HG03103 (cell line): ENCODE measurements around the gene ZFR.
A peak's percentile ranks its signal among the peaks of the same experiment; 100 is the strongest.

ENCODE experiments used
- ATAC-seq: cut with Tn5 transposase; IDR thresholded peaks from one replicate; pipeline ENCODE4 v1.9.1; 2021; ENCODE audit warnings: low read depth; ENCODE audit not compliant: unreplicated experiment

The ZFR gene

DNA sequence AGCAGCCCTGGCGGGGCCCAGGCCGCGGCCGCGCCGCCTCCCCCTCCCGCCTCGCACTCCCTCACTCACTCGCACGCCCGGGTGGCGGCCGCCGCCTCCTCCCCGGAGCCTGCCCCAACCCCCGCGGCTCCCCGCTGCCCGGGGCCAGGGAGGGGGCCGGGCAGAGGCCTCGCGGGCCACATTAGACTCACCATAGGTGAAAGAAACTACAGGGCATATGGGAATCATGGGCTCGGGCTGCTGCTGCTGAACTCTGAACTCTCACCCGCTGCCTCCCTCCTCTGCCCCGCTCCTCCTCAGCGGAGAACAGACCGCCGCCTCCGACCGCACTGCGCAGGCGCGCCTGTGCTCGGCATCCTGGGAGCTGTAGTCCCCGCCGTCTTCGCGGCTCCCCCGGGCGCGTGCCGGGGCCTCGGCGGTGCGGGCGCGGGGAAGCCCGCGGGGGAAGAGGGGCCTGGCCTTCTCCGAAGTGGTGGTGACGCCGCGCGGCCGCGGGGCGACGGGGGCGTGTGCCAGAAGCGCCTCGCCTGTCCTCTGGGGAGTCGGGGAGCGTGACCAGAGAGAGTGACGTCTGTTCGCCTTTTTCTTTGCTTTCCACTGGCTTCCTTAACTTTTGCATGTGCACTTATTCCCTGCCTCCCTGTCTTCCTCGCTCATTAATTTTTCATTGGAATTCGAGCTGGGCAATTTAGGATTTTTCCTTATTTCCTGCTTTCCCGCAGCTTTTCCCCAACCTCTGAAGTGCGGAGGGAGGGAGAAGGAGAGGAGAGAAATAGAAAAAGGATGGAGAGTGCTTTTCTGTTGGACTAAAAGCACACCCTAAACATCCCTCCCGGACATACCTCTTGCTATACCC lies at the start of gene ZFR:
Gene ZFR, minus strand, starts transcription at position 310 of the 856 bp plus-strand sequence. Its CDS starts 82 bp downstream, at position 228.
- peak; percentile 74 for ATAC-seq

DNA sequence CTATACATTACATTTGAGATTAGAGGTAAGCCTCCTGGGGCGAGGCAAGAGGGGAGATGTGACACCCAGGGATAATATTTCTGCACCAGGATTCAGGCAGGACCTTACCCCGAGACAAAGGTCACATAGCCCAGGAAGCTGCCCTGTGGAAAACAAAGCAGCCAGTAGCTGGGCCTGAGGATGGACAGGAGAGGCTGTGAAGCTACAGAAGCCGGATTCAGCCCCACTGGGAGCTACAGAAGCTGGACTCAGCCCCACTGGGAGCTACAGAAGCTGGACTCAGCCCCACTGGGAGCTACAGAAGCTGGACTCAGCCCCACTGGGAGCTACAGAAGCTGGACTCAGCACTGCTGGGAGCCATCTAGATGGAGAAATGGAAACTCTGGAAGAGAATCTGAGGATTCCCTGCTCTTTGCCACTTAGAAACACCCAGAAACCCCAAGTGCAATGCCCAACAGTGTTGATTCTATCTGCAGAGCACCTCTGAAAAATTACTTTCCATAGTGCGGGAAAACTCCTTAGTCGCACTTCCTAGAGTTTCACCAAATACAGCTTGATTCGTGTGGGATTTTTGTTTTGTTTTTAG lies 46.5 kb upstream of the ZFR start:
- no peak for ATAC-seq

GRCh38 chr5:32489791-32490562 lies 45.4 kb upstream of the ZFR start:
- no peak for ATAC-seq

DNA sequence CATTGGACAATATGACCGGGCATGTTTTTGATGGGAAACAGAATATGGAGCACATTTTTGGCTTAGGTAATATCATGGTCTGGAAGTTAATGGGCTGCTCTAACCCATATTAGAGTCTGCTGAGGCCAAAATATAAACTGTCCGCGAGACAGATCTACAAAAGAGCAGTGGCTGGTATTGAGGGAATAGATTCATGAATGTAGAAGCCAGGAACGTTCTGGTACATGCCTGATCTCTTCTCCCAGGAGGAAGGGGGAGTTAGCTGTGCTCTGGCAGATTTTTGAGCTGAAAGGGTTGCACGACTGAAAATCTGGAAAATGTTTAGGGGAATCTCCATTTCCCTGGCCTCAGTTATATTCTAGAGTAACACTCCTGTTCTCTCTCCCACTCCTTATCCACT lies 42.9 kb upstream of the ZFR start:
- ATAC-seq = no peak

DNA sequence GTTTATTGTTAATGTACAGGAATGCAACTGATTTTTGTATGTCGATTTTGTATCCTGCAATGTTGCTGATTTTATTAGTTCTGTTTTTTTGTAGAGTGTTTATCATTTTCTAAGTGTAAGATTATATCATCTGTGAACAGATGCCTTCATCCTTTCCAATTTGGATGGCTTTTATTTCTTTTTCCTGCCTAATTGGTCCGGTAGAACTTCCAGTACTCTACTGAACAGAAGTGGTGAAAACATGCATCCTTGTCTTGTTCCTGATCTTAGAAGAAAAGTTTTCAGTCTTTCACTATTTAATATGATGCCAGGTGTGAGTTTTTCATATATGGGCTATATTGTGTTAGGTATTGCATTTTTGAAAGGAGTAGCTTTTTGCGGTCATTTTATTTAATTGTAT lies 42.5 kb upstream of the ZFR start:
- ATAC-seq = no peak

GRCh38 chr5:32482193-32482592 lies 37.7 kb upstream of the ZFR start:
- no peak for ATAC-seq

DNA sequence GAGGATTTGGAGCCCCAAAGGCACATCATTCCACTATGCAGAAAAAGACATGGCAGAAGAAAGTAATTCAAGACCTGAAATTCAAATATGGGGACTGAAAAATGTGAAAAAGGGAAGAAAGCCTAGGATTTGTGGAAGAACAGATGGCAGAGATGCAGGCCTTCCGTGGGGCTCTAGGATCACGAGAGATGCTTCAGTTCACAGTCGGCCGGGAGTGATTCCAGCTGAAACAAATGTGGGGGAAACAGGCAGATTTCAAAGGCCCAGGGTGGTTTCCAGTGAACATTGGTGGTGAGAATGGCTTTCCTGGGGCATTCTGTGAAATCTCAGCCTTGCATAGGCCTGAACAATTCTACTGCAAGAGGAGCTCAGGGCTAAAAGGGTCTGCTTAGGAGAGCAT lies 34.6 kb upstream of the ZFR start:
- ATAC-seq = no peak

- ATAC-seq = no peak
Observed at GRCh38 chr5:32476891-32477290, 32.4 kb upstream of the ZFR start.

GRCh38 chr5:32475334-32476097 lies 31.0 kb upstream of the ZFR start:
- ATAC-seq = no peak

GRCh38 chr5:32474209-32474854 lies 29.8 kb upstream of the ZFR start:
- ATAC-seq = no peak

DNA sequence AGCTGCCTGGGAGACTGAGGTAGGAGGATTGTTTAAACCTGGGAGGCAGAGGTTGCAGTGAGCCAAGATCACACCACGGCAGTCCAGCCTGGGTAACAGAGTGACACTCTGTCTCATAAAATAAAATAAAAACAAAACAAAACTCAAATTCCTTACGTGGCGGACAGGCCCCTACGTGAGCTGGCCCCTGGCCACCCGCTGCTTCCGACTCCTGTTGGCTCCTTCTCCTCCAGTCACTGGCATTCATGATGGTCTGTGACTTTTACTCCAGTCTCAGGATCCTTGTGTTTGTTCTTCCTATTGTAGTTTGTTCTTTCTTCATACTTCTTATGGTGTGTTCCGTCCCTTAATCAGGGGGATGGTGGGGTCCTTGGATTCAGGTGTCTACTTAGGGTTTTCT lies 28.5 kb upstream of the ZFR start:
- ATAC-seq = no peak

DNA sequence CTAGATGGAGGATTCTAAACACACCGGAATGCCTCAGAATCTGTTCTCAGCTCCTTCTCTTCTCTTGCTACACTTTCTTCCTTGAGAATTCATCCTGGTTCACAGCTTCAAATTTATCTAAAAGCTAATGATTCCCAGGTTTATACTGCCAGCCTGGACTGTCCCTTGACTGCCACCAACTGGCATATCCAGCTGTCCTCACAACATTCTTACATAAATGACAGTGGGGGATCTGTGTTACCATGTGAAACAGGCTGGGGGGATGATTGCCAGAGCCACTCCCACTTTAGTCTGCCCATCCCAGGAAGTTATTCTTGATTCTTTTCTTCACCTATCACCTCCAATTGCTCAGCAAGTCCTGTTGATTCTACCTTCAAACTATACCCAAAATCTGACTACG lies 27.2 kb upstream of the ZFR start:
- ATAC-seq = no peak

GRCh38 chr5:32465076-32465475 lies 20.5 kb upstream of the ZFR start:
- no peak for ATAC-seq

- ATAC-seq = no peak
Observed at GRCh38 chr5:32462618-32463017, 18.1 kb upstream of the ZFR start.

GRCh38 chr5:32461441-32462120 lies 17.0 kb upstream of the ZFR start:
- ATAC-seq = no peak

DNA sequence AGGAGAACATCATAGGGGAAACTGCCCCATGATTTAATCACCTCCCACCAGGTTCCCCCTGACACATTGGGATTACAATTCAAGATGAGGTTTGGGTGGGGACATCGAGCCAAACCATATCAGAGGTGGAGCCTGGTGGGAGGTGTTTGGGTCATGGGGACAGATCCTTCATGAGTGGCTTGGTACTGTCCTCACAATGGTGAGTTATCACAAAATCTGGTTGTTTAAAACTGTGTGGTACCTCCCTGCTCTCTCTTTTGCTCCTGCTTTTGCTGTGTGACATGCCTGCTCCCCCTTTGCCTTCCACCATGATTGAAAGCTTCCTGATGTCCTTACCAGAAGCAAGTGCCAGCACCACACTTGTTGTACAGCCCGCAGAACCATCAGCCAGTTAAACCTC lies 16.2 kb upstream of the ZFR start:
- no peak for ATAC-seq

DNA sequence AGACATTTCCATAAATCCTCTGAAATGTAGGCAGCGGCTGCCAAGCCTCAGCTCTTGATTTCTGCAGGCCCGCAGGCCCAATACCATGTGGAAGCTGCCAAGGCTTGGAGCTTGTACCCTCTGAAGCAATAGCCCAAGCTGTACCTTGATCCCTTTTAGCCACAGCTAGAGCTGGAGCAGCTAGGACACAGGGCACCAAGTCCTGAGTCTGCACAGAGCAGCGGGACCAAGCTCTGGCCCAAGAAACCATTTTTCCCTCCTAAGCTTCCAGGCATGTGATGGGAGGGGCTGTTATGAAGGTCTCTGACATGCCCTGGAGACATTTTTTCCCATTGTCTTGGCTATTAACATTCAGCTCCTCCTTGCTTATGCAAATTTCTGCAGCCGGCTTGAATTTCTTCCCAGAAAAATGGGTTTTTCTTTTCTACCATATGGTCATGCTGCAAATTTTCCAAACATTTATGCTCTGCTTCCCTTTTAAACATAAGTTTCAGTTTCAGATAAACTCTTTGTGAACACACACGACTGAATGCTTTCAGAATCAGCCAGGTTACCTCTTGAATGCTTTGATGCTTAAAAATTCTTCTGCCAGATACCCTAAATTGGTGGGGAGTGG lies 14.4 kb upstream of the ZFR start:
- ATAC-seq = no peak

DNA sequence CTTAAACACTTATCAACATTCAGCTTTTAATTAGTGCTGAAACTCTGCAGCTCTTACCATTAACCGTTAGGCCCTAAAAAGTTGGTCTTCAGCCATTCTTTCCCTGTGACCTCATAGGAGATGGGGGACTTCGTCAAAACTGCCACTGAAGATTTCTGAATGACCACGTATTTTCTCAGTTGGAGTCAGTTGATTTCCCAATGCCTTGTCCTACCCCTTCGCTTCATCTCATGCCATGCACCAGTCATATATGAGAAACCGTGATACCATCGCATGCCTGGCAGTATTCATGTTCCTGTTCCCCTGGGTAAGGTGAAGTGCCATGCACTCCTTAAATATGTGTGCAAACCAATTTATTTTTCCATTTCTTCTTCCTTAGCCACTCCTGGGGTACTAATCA lies 10.8 kb upstream of the ZFR start:
- no peak for ATAC-seq

DNA sequence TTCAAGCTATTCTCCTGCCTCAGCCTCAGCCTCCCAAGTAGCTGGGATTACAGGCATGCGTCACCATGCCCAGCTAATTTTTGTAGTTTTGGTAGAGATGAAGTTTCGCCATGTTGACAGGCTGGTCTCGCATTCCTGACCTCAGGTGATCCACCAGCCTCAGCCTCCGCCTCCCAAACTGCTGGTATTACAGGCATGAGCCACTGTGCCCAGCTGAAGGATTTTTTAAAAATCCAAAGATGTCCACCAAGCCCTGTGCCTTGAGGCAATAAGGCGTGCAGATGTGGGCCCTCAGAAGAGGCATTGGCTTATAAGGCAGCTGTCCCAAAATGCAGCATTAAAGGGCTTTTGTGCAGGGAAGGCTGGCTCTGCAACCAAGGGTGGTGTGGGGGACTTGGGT lies 10.3 kb upstream of the ZFR start:
- ATAC-seq = no peak
